Prostate gland (tissue), 2 donors: ENCODE data around the gene INSIG2.

Experiments
- POLR2A ChIP-seq: fragments of 450-650 bp; IDR thresholded peaks from one replicate; pipeline ENCODE4 v1.6.1; 2016; ENCODE audit warnings: antibody characterized with exemption, mild to moderate bottlenecking
- TF ChIP-seq, protein P1 (sequence below), 4 experiments: fragments of 200-600 bp in 2 of 4; fragments of 450-650 bp in 2 of 4; sonication (generic) in 2 of 4; IDR thresholded peaks; 1 replicate in 3 of 4; 2 replicates in 1 of 4; pipeline ENCODE4 v1.5.1; 2016 to 2019; ENCODE audit warnings: antibody characterized with exemption in 4 of 4, mild to moderate bottlenecking in 2 of 4, moderate library complexity in 2 of 4

DNA sequence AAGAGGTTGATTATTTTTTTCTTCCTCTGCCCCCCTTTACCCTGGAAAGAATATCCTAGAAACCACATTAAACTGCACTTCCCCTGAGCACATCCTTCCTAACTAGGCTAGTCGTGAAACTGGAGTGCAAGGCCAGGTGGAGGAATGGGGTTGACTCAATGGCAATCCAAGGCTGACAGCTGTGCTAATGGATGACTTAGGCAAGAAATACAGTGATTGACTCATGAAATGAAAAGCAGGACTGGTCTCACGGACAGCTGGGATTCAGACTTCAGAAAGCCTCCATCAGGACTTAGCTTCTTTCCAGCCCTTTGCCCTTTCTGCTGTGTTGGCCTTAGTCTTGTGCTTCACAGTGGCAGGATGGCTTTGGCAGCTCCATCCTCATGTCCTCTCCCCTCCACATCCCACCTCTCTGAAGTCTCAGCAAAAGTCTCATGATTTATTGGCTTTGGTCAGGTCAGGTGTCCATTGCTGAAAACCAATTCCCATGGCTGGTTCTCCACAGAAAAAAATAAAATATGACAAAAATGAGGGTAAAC is 33.8 kb downstream of the INSIG2 start:
- TF ChIP-seq, protein P1, sequence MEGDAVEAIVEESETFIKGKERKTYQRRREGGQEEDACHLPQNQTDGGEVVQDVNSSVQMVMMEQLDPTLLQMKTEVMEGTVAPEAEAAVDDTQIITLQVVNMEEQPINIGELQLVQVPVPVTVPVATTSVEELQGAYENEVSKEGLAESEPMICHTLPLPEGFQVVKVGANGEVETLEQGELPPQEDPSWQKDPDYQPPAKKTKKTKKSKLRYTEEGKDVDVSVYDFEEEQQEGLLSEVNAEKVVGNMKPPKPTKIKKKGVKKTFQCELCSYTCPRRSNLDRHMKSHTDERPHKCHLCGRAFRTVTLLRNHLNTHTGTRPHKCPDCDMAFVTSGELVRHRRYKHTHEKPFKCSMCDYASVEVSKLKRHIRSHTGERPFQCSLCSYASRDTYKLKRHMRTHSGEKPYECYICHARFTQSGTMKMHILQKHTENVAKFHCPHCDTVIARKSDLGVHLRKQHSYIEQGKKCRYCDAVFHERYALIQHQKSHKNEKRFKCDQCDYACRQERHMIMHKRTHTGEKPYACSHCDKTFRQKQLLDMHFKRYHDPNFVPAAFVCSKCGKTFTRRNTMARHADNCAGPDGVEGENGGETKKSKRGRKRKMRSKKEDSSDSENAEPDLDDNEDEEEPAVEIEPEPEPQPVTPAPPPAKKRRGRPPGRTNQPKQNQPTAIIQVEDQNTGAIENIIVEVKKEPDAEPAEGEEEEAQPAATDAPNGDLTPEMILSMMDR (IDR thresholded peaks at IDR 0.05), result no peak
- TF ChIP-seq POLR2A, result no peak
